Keratinocyte (primary cell): ENCODE data around the gene GNB1L.

Experiments used
- EZH2 ChIP-seq: IDR thresholded peaks from one replicate; pipeline ENCODE4 v1.6.1; 2012; ENCODE audit warnings: inconsistent platforms, mild to moderate bottlenecking, low read length, moderate library complexity
- TF ChIP-seq, protein P1 (sequence below), 3 experiments: IDR thresholded peaks in 1 of 3; conservative IDR thresholded peaks in 1 of 3; optimal IDR thresholded peaks in 1 of 3; 2 replicates in 2 of 3; 3 replicates in 1 of 3; pipeline versions ENCODE3 to v1.5.1; 2011; ENCODE audit warnings: low read length in 3 of 3, mild to moderate bottlenecking in 3 of 3, moderate library complexity in 2 of 3, control low read depth in 1 of 3, inconsistent platforms in 1 of 3; ENCODE audit not compliant: insufficient read depth in 2 of 3; ENCODE audit errors: extremely low read depth in 1 of 3

DNA sequence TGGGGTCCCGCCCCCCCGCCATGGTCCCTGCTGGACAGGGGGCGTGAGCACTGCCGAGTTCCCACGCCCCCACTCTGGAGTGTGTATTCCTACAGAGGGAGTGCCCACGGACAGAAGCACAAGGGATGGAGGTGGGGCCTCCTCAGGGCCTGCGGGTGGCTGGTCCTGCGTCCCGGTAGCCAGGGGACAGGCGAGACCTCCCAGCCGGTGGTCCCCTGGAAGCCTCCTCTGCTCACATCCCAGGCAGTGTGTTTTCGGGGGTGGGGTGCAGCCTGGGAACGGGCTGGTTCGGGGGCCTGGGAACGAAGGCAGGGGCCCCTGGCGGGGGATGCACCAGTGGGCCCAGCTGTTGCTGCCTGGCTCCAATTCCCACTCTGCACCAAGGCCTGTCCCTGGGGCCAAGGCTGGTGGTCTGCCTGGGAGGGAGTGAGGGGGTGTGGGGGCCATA is 115.2 kb downstream of the GNB1L start:
- TF ChIP-seq, protein P1, sequence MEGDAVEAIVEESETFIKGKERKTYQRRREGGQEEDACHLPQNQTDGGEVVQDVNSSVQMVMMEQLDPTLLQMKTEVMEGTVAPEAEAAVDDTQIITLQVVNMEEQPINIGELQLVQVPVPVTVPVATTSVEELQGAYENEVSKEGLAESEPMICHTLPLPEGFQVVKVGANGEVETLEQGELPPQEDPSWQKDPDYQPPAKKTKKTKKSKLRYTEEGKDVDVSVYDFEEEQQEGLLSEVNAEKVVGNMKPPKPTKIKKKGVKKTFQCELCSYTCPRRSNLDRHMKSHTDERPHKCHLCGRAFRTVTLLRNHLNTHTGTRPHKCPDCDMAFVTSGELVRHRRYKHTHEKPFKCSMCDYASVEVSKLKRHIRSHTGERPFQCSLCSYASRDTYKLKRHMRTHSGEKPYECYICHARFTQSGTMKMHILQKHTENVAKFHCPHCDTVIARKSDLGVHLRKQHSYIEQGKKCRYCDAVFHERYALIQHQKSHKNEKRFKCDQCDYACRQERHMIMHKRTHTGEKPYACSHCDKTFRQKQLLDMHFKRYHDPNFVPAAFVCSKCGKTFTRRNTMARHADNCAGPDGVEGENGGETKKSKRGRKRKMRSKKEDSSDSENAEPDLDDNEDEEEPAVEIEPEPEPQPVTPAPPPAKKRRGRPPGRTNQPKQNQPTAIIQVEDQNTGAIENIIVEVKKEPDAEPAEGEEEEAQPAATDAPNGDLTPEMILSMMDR (optimal IDR thresholded peaks at IDR 0.05 in 1 of 3, IDR thresholded peaks at IDR 0.05 in 1 of 3, conservative IDR thresholded peaks at IDR 0.05 in 1 of 3; ENCODE audit: extremely low read depth in 1 of 3, insufficient read depth in 2 of 3, low read length in 3 of 3): no peak
- TF ChIP-seq EZH2: no peak
